Body of pancreas (tissue), 4 donors: ENCODE results near the gene RAD51B.

Experiments
- CTCF ChIP-seq, 7 experiments: fragments of 450-650 bp in 4 of 7; fragments of 200-600 bp in 3 of 7; sonication (generic) in 3 of 7; IDR thresholded peaks; one replicate each; pipeline ENCODE4 v1.5.1; 2016 to 2019; ENCODE audit warnings: antibody characterized with exemption in 7 of 7
- POLR2A ChIP-seq, 3 donors: fragments of 450-650 bp; IDR thresholded peaks; one replicate each; pipeline ENCODE4 v1.6.1; 2016; ENCODE audit warnings: antibody characterized with exemption in 3 of 3, mild to moderate bottlenecking in 2 of 3

GRCh38 chr14:68075382-68076029 lies 255.9 kb downstream of the RAD51B start:
- no peak for TF ChIP-seq CTCF (IDR thresholded peaks at IDR 0.05)
- TF ChIP-seq POLR2A (IDR thresholded peaks at IDR 0.05), result no peak
